DLD1 (cell line): ENCODE results near the gene IGSF22.

Experiments
- in situ Hi-C: cut with HindIII; loops from 2 replicates; pipeline ENCODE4 v1.10.0; 2017; ENCODE audit warnings: low sequenced_read_pairs

Gene IGSF22

DNA sequence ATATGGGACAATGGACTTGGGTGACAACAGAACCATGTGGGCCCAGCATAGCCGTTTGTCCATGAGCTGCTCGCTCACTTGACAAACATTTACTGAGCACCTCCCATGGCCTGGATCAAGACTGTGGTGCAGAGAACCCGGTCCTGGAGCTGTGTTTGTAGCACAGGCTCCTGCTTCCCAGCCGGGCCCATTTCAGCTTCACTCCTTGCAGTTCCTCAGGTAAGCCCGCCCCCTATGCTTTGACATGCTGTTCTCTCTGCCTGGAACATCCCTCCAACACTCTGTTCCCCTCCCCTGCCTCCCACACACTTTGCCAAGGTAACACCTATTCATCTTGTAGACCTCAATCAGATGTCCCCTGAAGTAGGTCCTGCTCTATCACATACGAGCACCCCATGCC is 19.3 kb upstream of the IGSF22 start:
- in situ Hi-C loops = no loop called here

DNA sequence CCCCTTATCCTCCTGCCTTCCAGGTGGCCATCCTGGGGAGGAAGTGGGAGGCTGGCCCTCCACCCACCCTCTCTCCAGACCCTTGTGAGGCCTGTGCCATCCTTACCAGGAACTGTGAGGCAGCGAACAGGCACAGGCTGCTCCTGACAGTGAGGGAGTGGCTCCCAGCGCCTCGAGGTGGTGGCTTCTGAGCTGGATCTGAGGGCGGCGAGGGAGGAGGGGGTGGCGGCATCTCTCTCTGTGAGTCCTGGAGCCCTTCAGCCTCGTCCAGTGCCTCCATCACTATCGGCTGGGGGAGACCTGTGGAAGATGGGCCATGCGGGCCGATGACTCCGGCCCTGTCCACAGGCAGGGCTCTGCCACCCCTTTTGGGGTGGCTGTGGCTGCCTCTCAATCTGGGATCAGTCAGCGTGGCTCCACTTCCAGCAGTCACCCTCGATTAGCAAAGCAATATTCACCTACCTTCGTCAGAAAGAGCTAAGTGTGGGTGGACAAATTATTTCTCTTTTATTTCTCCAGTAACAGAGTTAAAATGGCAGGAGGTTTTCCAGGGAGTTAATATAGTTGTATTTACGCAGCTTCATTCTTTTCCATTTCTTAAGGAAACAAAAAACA is 18.0 kb upstream of the IGSF22 start:
- in situ Hi-C loops = no loop called here

DNA sequence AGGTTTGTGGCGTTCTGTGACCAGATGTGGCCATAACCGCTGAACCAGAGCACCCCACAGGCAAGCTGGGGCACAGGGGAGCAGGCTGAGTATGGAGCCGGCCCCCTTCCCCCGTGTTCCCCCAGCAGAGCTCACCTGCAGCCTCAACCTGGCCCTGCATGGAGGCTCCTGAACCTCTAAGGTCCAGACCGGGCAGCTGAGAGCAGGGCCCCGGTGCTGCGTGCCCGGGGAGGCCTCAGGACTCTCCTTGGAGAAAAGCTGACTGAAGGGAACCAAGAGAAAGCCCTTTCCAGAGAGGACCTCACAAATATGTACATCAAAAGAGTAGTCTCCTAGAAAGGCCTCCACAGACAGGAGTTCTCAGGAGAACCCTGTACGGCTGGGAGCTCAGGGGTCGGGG is 17.4 kb upstream of the IGSF22 start:
- in situ Hi-C loops = no loop called here

DNA sequence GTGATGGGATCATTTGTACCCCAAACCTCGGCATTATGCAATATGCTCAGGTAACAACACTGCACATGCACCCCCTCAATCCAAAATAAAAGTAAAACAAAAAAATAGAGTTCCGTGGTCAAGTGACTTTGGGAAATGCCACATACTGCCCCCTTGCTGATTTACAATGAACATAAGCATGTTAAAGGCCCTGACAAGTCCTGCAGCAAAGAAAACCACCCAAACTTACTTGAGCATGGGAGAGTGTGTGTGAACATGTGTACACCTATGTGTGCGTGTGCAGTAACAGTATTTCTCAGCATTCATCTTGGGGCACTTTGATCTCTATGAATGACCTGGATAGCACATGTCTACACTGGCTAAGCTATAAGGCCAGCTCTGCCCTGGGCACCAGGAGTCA is 15.8 kb upstream of the IGSF22 start:
- in situ Hi-C loops = no loop called here

DNA sequence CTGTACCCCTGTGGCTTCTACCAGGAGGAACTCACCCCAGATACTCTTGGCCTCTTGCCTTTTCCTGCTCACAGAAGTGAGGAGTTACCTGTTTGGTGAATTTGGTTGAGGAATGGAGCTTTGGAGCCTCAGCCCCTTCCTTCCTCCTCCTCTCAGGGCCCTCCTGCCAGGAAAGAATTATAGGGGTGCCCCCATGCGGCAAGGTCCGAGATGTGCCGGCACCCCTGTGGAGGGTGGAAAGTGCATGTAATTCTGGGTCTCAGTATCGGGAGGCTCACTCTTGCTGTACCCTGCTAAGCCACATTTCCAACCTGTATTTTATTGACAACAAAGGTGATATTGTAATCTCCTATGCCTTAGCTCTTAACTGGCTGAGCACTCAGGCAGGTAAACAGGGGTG is 13.7 kb upstream of the IGSF22 start:
- in situ Hi-C loops = no loop called here

DNA sequence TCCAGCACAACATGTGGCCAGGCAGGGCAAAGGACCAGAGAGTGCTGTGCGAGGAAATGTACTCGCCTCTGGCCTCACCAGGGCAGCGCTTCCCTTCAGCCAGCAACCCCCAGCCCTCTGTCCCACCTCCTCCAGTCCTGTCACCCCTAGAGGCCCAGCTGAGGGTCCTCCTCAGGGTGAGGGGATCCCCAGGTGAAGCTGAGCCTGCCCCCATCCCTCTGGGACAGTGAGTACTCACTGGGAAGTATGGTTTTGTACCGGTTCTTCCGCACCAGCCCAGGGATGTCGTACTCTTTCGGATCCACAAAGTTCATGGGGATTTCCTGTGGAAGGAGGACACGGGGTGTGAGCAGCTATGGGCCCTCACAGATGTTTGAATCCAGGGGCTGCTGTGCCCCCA is 11.7 kb upstream of the IGSF22 start:
- in situ Hi-C loops = no loop called here

DNA sequence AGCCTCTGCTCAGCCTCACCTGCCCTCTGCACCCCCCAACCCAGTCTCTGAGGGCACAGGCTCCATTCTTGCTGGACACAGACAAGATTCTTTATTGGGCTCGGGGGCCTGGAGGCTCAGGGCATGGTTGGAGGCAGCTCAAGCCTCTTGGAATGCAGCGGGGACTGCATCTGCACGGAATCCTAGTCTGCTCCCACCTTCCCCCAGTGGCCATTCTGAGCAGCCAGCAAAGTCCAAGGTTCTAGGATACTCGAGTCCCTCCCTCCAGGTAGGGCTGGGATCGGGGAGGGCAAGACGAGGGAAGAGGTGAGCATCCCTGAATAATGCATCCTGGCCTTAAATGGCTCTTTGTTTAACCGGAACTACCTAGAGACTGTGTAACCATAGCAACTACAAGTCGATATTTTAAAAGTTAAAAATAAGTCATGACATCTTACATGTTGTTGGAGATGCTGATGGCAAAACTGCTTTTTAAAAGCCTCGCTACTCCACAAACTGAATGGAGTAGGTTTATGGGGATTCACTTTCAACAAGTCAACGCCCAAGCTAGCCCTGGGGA is 10.7 kb upstream of the IGSF22 start:
- in situ Hi-C loops = no loop called here

DNA sequence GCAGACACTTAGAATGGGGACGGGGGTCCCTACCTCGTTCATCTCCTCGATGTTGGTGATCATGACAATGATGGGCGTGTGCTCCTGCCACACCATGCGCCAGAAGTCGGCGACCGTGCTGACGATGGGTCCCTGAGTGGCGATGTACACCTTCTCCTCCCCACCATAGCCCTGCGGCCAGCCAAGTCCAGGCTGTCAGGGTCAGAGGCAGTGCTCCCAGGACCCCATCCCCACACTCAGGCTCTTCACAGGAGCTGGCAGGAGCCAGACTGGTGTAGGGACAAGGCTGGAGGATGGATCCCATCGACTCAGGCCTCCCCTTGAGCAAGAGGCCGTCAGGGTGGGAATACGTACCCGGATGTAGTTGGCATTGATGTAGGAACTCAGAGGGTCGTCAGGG is 7.2 kb upstream of the IGSF22 start:
- in situ Hi-C loops = no loop called here

DNA sequence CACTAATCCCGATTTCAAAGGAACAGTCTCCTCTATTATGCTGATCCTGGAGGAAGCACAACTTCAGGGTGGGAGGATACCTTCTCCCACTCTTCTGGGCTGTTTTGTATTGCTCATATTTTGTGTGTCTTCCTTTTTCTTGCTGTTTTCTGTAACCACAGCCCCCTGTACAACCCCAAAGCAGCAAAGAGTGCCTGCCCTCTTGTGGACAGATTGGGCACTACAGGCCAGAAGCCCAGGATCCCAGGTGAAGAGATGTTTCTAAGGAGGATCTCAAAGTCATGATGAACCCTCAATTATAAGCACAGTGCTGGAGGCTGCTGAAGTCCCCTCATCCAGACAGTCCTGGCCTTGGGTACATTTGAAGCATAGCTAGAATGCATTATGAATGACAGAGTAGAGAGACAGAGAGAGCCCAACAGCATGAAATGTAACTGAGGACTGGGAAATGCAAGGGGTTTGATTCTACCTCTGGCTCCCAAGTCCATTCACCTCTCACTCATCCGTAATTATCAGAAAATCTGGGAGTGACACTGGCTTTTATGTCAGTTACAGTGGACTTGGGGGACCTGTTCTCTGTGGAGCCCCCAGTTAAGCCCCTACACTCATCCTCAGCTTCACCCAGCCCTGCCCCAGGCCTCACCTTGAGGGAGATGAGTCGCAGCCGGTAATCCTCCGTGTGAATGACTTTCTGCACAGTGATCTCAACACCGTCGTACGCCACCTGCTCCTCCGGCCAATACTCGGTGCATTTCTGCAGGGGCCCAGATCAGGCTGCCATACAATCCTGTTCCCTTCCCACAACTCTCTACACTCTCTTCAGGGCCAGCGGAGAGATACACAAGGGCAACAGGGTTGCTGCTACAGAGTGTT is 6.2 kb upstream of the IGSF22 start:
- in situ Hi-C loops = no loop called here

DNA sequence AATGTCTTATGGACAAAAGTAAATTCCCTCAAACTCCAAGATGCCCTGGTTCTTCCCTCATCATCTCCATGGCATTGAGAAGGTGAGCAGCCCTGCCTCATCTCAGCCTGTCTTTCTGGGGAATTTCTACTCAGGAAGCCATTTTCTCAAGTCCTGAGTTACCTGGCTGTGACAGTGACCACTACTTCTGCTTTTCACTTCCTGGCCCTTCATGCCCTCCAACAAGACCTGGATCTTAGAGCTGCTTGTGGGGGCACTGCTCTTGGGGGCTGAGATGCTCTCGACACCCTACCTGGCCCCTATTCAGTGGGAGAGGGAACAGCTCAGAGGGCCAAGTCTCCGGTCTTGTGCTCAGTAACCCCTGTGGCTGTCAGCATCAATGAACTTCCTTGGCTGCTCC is 5.5 kb upstream of the IGSF22 start:
- in situ Hi-C loops = no loop called here

DNA sequence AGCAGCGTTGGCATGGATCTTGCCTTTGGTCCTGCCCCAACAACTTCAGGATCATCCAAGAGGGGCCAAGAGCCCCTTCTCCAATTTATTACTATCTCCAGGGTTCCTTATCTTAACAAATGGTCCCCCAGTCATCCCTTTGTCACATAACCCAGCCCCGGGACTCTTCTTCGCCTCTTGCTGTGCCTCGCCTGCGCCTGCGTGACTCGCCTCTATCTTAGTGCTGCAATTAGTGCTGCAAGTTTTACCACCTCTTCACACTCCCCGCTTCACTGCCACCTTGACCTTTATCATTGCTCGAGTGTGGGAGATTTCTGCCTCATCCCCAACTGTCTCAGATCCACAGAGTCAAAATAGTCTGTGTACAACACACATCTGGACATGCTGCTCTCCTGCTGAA is 4.0 kb upstream of the IGSF22 start:
- in situ Hi-C loops = no loop called here

DNA sequence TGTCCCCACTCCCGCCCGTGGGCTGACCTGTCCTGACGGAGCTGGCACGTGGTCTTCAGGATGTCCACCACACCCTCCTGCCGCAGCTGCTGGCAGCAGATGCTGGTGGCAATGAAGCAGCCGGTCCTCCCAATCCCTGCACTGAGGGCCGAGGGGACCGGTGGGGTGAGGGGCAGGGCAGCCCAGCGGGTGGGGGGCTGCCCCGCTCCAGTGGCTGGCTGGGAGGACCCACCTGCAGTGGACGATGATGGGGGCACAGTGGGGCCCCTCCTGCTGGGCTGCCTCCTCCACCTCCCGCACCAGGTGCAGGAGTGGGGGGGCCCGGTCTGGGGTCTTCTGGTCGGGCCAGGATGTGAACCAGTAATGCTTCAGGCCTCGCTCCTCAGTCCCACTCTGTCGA is 3.4 kb upstream of the IGSF22 start:
- in situ Hi-C loops = no loop called here

DNA sequence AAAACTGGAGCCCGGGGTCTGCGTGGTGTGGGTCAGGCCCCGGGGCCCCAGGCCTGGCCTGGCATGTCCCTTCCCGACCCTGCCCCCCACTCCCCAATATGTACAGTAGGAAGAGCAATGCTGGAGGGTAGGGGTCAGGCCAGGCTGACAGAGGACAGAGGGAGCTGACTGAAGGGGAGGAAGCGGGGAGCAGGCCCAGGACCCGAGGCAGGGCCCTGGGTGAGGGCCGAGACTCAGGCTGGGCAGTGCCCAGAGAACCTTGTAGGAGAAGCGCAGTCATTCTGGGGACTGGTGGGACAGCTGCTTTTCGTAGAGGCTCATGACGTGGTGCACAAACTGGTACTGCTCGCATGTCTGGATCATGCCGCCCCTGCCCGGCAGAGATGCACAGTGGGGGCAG is 2.7 kb upstream of the IGSF22 start:
- in situ Hi-C loops = no loop called here

DNA sequence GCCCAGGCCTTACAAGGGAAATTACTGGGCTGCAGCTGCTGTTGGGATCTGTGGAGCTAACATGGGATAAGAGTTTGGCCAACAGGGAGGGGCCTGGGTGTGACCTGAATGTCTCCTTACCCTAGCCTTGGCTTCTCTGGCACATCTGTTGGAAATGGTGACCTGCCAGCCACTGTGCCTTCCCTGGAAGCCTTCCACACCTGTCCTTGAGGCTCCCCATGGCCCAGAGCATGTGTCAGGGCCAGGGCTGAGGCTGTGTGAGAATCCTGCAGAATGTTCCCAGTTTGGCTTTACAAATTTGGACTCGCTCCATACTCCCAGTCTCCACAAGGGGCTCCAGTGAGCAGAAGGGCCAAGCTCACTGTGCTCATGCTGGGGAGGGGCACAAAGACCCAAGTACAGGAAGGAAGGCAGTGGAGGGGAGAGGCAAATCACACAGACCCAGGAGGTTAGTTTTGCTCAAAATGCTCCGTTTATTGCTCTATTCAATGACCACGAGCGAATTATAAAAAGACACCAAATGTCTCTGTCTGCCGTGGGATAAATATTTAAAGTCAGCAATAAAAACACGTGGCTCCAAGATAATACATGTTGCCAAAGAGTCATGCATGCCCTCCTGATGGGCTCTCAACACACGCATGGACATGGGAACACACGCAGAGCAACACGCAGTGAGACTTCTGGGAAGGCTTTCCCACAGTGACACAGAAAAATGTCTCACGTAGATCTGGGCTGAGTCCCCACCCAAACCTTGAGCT is 1.7 kb upstream of the IGSF22 start:
- in situ Hi-C loops = no loop called here

DNA sequence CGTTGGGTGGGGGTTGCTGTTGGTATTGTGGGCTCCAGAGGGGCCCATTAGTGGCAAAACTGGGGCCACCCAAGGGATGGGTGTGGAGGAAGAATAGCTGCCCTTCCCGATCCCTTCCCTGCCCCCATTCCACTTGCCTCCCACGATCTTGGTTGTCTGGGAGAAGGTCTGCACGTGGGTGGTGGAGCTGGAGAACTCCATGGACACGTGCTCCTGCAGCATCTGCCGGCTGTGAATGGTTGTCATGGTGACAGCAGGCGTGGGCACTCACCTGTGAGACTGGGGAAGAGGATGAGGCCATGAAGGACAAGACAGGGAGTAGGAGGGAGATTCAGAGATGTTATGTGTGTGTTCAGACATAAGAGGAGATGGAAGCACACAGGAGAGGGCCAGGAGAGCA is 2.0 kb downstream of the IGSF22 start:
- in situ Hi-C loops = no loop called here

DNA sequence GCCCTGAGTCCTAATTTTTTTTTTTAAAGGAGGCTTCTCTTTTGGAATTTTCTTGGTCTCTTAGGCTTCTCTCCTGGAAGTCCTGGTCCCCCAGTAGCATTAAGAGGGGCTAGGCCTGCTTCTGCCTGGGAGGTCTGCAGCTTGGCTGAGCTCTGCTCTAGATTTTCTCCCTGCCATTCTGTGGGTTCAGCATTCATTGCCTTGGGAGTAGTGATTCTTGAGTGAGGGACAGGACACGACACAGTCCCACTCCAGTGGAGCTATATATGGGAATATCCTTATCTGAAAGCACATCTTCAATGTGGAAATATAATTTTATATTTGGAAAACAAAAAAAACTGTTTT is 3.7 kb downstream of the IGSF22 start:
- in situ Hi-C loops = no loop called here

DNA sequence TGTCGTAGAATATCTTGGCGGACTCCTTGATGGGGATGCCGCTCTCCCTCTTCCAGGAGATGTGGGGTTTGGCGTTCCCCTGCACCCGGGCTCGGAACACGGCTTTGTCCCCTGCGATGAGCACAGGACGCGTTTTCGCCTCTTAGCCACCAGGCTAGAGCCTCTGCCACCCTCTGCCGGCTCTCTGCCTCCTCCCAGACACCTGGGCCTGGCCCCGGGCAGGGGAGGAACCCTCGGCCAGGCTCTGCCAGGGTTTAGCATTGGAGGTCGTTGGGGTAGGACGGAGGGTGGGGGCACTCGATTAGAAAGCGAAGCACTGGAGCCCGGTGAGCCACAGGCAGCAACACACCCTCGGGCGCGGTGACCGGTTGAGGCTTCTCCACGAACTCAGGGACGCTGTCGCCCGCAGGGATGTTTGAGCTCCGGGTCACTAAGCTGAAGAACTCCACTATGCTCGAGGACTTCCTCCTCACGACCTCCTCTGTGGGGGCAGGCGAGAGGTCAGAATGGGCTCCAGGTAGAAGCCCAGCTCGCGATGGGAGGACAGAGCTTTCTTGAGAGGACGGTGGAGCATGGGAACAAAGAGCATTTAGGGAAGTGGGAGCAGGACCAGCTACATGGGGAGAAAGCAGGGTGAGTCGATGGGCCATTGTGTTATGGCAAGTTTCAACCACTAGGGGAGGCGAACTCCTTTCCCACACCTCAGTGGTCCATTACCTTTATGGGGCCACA is 4.3 kb downstream of the IGSF22 start:
- in situ Hi-C loops = no loop called here

DNA sequence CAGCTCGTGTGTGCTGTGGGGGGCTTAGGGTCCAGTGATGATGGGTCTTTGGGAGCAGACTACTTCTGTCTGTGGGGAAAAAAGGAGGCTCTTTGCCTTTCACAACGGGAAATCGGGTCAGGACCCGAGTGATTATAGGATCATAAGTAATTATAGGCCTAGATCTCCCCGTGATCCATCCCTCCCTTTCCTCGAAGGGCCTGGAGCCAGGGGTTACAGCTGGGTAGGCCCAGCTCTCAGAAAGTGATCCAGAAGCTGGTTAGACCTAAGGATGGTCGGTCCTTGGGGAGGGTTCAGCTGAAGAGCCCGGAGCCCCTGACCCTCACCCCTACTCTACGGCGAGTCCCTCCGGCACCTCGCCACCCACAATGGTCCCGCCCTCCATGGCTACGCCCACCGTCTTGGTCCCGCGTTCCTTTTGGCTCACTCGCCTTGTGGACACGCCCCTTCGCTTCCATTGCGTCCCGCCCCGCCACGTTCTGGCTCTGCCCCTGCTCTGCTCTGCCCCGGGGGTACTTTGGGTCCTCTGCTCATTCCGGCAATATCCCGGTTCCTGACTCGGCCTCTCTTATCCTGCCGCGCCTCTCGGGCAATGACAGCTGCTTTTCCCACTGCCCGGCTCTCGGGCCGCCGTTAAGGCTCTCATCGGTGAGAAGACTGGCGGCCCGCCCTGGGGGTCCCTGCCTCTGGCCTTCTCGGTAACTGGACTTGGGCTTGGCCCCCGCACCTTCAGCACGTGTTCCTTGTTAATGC is 5.0 kb downstream of the IGSF22 start:
- in situ Hi-C loops = no loop called here

DNA sequence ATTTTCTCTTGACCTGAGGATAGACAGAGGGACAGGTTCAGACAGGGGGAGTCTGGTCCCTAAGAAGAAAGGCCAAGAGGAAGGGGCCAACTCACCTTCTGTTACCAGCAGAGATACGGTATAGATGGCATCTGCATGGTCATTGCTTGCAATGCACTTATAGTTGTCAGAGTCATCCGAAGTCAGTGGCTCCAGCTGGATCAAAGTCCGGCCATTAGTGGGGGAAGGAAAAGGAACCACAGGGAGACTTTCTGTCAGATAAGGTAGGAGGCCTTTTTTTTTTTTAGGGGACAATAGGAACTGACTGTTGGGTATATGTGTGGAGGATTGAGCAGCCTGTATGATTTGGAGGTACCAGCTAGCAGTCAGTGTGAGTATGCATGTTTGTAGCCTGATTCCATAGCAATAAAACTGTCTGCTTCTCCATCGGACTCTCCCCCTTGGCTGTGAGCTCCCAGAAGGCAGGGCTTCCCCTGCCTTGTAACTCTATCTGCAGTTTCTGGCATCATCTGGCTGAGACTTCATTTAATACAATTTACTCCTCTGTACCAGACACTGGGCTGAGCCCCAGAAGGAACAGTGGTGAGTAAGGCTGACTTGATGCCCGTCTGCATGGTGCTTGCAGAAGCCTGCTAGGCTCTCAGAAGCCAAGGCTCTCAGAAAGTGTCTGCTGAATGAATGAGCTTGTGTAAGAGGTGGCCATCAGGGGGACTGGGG is 5.7 kb downstream of the IGSF22 start:
- in situ Hi-C loops = no loop called here

DNA sequence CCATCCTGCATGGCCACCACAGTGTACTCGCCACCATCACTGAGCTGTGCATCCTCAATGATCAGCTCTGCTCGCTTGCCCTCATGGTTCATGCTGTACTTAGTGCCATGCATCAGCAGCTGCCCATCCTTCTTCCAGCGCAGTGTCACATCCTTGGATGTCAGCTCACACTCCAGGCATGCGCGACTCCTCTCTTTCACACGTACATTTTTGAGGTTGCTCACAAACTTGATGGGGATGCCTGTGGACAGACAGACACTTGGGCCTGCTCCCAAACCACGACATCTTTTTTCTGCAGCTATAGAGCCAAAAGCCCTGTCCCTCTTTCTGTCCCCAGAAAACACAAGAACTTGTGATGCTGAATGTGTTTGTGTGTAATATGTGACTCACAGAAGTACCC is 10.5 kb downstream of the IGSF22 start:
- in situ Hi-C loops = no loop called here
